Measurements from ENCODE around the gene MORN3. TPM values are rescaled to one million over a fixed set of nuclear protein-coding genes. Genes with fewer than 3 reads are reported as not detected.
"Not testable (repeated sequence)": the region's sequence is repeated elsewhere in the genome, so short reads cannot be mapped to it uniquely, and the experiment has no call there.

The MORN3 gene
- total and polyA plus RNA-seq, 9 of the 15 experiments (the other 6 are each of a cell fraction or from before 2014, with no cell fraction given), result 0.09 to 0.27 (median 0.20) TPM

- TF ChIP-seq RBM15 (IDR thresholded peaks at IDR 0.05; ENCODE audit: insufficient read depth, low read length) (no peak), YY1 (IDR thresholded peaks at IDR 0.05; ENCODE audit: borderline replicate concordance in 1 of 3, control insufficient read depth in 1 of 3, extremely low read depth in 1 of 3, insufficient read depth in 3 of 3, insufficient read length in 1 of 3, insufficient replicate concordance in 2 of 3, low read depth in 1 of 3, low read length in 2 of 3) (no peak), XRCC5 (IDR thresholded peaks at IDR 0.05; ENCODE audit: low read depth, low read length) (no peak), ZNF282 (CRISPR knock-in tag; IDR thresholded peaks at IDR 0.05) (no peak), RBFOX2 (IDR thresholded peaks at IDR 0.05; ENCODE audit: low read depth, low read length) (0 out of 2 replicates have a peak, but pooled peaks have one; percentile 24), ZKSCAN8 (CRISPR knock-in tag; IDR thresholded peaks at IDR 0.05) (no peak)
These were observed 519 bp downstream of the MORN3 start (continued) for GRCh38 chr12:121668750-121669520.

- TF ChIP-seq HDAC1 (IDR thresholded peaks at IDR 0.05), result peak in 1 of 2 experiments; percentile 65; a peak in 2 of 4 replicates
- peak; percentile 86 to 90 for TF ChIP-seq KDM1A (IDR thresholded peaks at IDR 0.05)
- TF ChIP-seq CBFA2T3 (IDR thresholded peaks at IDR 0.05), result peak; percentile 56
- 0 out of 2 replicates have a peak, but pooled peaks have one; percentile 16 for TF ChIP-seq HDAC2 (IDR thresholded peaks at IDR 0.05)
- TF ChIP-seq RCOR1 (IDR thresholded peaks at IDR 0.05; ENCODE audit: borderline replicate concordance in 1 of 2, low read depth in 2 of 2, low read length in 2 of 2), result peak in 1 of 2 experiments; percentile 56; a peak in 1 of 4 replicates
- peak; percentile 47 for TF ChIP-seq CEBPB (tag; IDR thresholded peaks at IDR 0.05)
- ATAC-seq, result not testable (repeated sequence)
These were observed 2.6 kb downstream of the MORN3 start for GRCh38 chr12:121666829-121667228.

More at GRCh38 chr12:121666829-121667228, 2.6 kb downstream of the MORN3 start:
- H3K4me3 ChIP-seq; intact Hi-C loops (cut with micrococcal nuclease); DNase-seq (ENCODE audit: extremely low read depth in 1 of 4, low spot score in 3 of 4); H3K9me3 ChIP-seq (replicated peaks; ENCODE audit: control insufficient read depth, insufficient read depth, low read depth, low read length); H3K4me2 ChIP-seq (ENCODE audit: insufficient read depth, low read length); H3K9ac ChIP-seq (ENCODE audit: insufficient read depth in 1 of 2, low read depth in 2 of 2, low read length in 2 of 2); in situ Hi-C loops (cut with MboI); H3K9me1 ChIP-seq (ENCODE audit: control insufficient read depth, insufficient read depth, low read length); H3K27ac ChIP-seq (ENCODE audit: extremely low read depth, low read depth, low read length); FAIRE-seq; H4K20me1 ChIP-seq (replicated peaks; ENCODE audit: control insufficient read depth, insufficient read depth, low read length); H3K27me3 ChIP-seq (ENCODE audit: control insufficient read depth in 2 of 2, insufficient read depth in 2 of 2, low read length in 2 of 2); BruUV-seq (replicated peaks); H2AFZ ChIP-seq (ENCODE audit: low read depth, low read length): not testable (repeated sequence)
- WGBS (ENCODE audit: insufficient coverage, low coverage, missing lambda C conversion rate), result 85% methylated on average over 5 of the region's 6 CpGs
- peaks cover 5 to 29% of the 10 kb centered on the region in 2 experiments; a peak in 3 of 5 replicates for H3K4me1 ChIP-seq (replicated peaks in 1 of 2; ENCODE audit: control insufficient read depth in 2 of 2, insufficient read depth in 2 of 2, low read length in 2 of 2)
- H3K36me3 ChIP-seq (ENCODE audit: control insufficient read depth, insufficient read depth, low read length), result peaks cover 10% of the 10 kb centered on the region; the same call in 2 of the 3 replicates
- CTCF ChIA-PET (ENCODE audit: low intra/inter-chr PET ratio), result interaction anchor here (0.8 kb wide), 1 partner anchor 167 kb away, joined by 4 read pairs; no protein-coding TSS in a partner anchor
- peaks cover 13% of the 10 kb centered on the region for H3K79me2 ChIP-seq (ENCODE audit: control insufficient read depth, insufficient read depth, low read length)
- POLR2A ChIA-PET, result interaction anchor here (1.1 kb wide), 1 partner anchor 31 kb away, joined by 5 read pairs; no protein-coding TSS in a partner anchor
